Keratinocyte (primary cell): Measurements from ENCODE around the gene FAM3A. TPM values are rescaled to one million over a fixed set of nuclear protein-coding genes. Genes with fewer than 3 reads are reported as not detected.

Experiments used
- DNase-seq: peaks from one replicate; pipeline ENCODE4 v3.0.0-alpha.2; 2011; ENCODE audit warnings: low read depth, missing footprints, low spot score
- FAIRE-seq: peaks from 2 replicates; lab custom pipeline; 2011; peaks lifted over from hg19 to GRCh38; lab: Jason Lieb, UNC
- H2AFZ ChIP-seq: 2 replicates; pipeline ENCODE4 v1.6.0; 2012; ENCODE audit warnings: low read length, control low read depth, inconsistent platforms; ENCODE audit not compliant: control insufficient read depth
- H3K27ac ChIP-seq: 2 replicates; pipeline ENCODE4 v1.5.1; 2011; ENCODE audit warnings: low read length; ENCODE audit not compliant: control insufficient read depth, insufficient read depth
- H3K27me3 ChIP-seq: 3 replicates; pipeline ENCODE4 v1.6.0; 2011; ENCODE audit warnings: low read length; ENCODE audit not compliant: control insufficient read depth, insufficient read depth; ENCODE audit errors: extremely low read depth
- H3K36me3 ChIP-seq, 2 experiments: 2 replicates in 1 of 2; 3 replicates in 1 of 2; pipeline ENCODE4 v1.5.1; 2011; ENCODE audit warnings: low read length in 2 of 2, mild to moderate bottlenecking in 1 of 2; ENCODE audit not compliant: control insufficient read depth in 2 of 2, insufficient read depth in 2 of 2; ENCODE audit errors: extremely low read depth in 1 of 2
- H3K4me1 ChIP-seq: 3 replicates; pipeline ENCODE4 v1.5.1; 2011; ENCODE audit warnings: low read length; ENCODE audit not compliant: control insufficient read depth, insufficient read depth; ENCODE audit errors: extremely low read depth
- H3K4me2 ChIP-seq: 3 replicates; pipeline ENCODE4 v1.6.0; 2011; ENCODE audit warnings: low read depth, low read length; ENCODE audit not compliant: control insufficient read depth, insufficient read depth; ENCODE audit errors: extremely low read depth
- H3K4me3 ChIP-seq, 3 experiments: fragments of 200-600 bp in 1 of 3; sonication (generic) in 1 of 3; 2 replicates in 2 of 3; 3 replicates in 1 of 3; pipeline ENCODE4 v1.5.1; 2011 to 2016; ENCODE audit warnings: low read length in 3 of 3, mild to moderate bottlenecking in 3 of 3, control low read depth in 2 of 3, inconsistent platforms in 1 of 3, low read depth in 1 of 3, mixed read lengths in 1 of 3, mixed run types in 1 of 3, moderate library complexity in 1 of 3; ENCODE audit not compliant: control insufficient read depth in 2 of 3, insufficient read depth in 2 of 3; ENCODE audit errors: extremely low read depth in 1 of 3
- H3K79me2 ChIP-seq: 2 replicates; pipeline ENCODE4 v1.6.0; 2012; ENCODE audit warnings: low read length; ENCODE audit not compliant: control insufficient read depth, insufficient read depth
- H3K9ac ChIP-seq: 3 replicates; pipeline ENCODE4 v1.6.0; 2011; ENCODE audit warnings: low read length; ENCODE audit not compliant: control insufficient read depth, insufficient read depth; ENCODE audit errors: extremely low read depth
- H3K9me1 ChIP-seq: 3 replicates; pipeline ENCODE4 v1.6.0; 2011; ENCODE audit warnings: low read length; ENCODE audit not compliant: control insufficient read depth, insufficient read depth; ENCODE audit errors: extremely low read depth
- H3K9me3 ChIP-seq: 2 replicates; pipeline ENCODE4 v1.5.1; 2012; ENCODE audit warnings: low read depth, low read length; ENCODE audit not compliant: control insufficient read depth
- H4K20me1 ChIP-seq: 3 replicates; pipeline ENCODE4 v1.6.0; 2011; ENCODE audit warnings: low read length; ENCODE audit not compliant: control insufficient read depth, insufficient read depth; ENCODE audit errors: extremely low read depth
- EZH2 ChIP-seq: IDR thresholded peaks from one replicate; pipeline ENCODE4 v1.6.1; 2012; ENCODE audit warnings: inconsistent platforms, mild to moderate bottlenecking, low read length, moderate library complexity
- dilution Hi-C: fragments of 300-500 bp; cut with MboI; formaldehyde crosslinking; loops from one replicate; pipeline ENCODE4 v1.7.0; 2020; ENCODE audit warnings: low sequenced_read_pairs; ENCODE audit not compliant: extremely low pct_ligation_motif_present
- polyA plus RNA-seq, 5 experiments: library from polyadenylated mRNA; depleted of rRNA in 3 of 5; stranded (reverse) in 3 of 5; stranded (forward) in 1 of 5; unstranded in 1 of 5; fragments of >200 nt; gene quantifications; 1 replicate in 1 of 5; 2 replicates in 3 of 5; 3 replicates in 1 of 5; pipeline versions ENCODE4 v1.2.1 to v1.2.3, GENCODE V29; 2011 to 2012; ENCODE audit warnings: missing spikeins in 2 of 5, low read depth in 1 of 5, low replicate concordance in 1 of 5
- TF ChIP-seq, protein P1 (sequence below), 3 experiments: IDR thresholded peaks in 1 of 3; conservative IDR thresholded peaks in 1 of 3; optimal IDR thresholded peaks in 1 of 3; 2 replicates in 2 of 3; 3 replicates in 1 of 3; pipeline versions ENCODE3 to v1.5.1; 2011; ENCODE audit warnings: low read length in 3 of 3, mild to moderate bottlenecking in 3 of 3, moderate library complexity in 2 of 3, control low read depth in 1 of 3, inconsistent platforms in 1 of 3; ENCODE audit not compliant: insufficient read depth in 2 of 3; ENCODE audit errors: extremely low read depth in 1 of 3

FAM3A gene
- polyA plus RNA-seq, 1 donor (not counting 4 experiments of a cell fraction or from before 2014, with no cell fraction given): 15.8 TPM

DNA sequence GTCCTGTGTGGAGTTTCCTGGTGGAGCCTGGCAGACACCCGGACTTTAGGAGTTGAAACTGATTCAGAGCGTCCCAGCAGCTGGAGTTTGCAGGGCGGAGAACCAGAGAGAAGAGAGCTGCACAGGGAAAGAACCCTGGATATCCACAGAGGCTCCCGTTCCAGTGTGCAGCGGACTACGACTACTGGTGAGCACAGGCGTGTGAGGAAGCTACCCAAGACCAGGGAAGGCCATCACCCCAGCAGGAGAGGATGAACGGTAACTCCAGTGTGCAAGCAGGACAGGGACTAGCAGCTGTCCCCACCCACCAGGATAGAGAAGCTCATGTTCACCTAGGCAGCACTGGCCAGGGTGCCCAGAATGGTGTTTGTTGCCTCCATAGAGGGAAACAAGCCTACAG, 39.2 kb downstream of the FAM3A start:
- Histone ChIP-seq H3K36me3 (peaks cover 0 to under 1% of the 10 kb centered on the region in 2 experiments), H3K27me3 (no peaks in the 10 kb centered on the region), H3K9ac (no peak overlapping the region), H3K4me1 (no peaks in the 10 kb centered on the region), H3K27ac (no peak overlapping the region), H2AFZ (no peak overlapping the region), H3K4me2 (no peak overlapping the region), H4K20me1 (no peaks in the 10 kb centered on the region), H3K79me2 (no peaks in the 10 kb centered on the region), H3K4me3 (no peak overlapping the region), H3K9me3 (no peaks in the 10 kb centered on the region), H3K9me1 (no peaks in the 10 kb centered on the region)
- no peak for TF ChIP-seq EZH2
- TF ChIP-seq, protein P1, sequence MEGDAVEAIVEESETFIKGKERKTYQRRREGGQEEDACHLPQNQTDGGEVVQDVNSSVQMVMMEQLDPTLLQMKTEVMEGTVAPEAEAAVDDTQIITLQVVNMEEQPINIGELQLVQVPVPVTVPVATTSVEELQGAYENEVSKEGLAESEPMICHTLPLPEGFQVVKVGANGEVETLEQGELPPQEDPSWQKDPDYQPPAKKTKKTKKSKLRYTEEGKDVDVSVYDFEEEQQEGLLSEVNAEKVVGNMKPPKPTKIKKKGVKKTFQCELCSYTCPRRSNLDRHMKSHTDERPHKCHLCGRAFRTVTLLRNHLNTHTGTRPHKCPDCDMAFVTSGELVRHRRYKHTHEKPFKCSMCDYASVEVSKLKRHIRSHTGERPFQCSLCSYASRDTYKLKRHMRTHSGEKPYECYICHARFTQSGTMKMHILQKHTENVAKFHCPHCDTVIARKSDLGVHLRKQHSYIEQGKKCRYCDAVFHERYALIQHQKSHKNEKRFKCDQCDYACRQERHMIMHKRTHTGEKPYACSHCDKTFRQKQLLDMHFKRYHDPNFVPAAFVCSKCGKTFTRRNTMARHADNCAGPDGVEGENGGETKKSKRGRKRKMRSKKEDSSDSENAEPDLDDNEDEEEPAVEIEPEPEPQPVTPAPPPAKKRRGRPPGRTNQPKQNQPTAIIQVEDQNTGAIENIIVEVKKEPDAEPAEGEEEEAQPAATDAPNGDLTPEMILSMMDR (optimal IDR thresholded peaks at IDR 0.05 in 1 of 3, IDR thresholded peaks at IDR 0.05 in 1 of 3, conservative IDR thresholded peaks at IDR 0.05 in 1 of 3; ENCODE audit: extremely low read depth in 1 of 3, insufficient read depth in 2 of 3, low read length in 3 of 3): no peak
- dilution Hi-C loops: no loop called here
- FAIRE-seq: no peak
- DNase-seq: no peak

DNA sequence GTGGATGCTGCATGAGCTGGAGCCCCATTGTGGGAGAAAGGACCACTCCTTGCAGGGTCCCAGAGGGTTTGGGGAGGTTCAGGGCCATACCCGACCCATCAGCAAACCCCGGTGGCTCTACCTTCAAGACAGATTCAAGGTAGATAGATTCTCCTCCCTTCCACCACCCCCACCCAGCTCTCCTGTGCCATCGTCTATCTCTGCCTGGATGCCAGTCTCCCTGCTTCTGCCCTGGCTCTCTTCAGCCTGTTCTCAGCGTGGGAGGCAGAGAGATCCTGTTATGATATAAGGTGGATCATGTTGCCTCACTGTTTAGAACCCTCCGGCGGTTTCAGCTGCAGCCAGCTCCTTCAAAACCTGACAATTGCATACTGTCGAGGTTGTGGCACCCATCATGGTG, 42.3 kb downstream of the FAM3A start:
- Histone ChIP-seq H3K9me3 (peaks cover 2% of the 10 kb centered on the region), H3K36me3 (peaks cover 0 to 5% of the 10 kb centered on the region in 2 experiments), H3K4me2 (no peak overlapping the region), H3K4me3 (no peak overlapping the region), H3K27me3 (no peaks in the 10 kb centered on the region), H3K9me1 (no peaks in the 10 kb centered on the region), H2AFZ (no peak overlapping the region), H3K4me1 (no peaks in the 10 kb centered on the region), H3K27ac (no peak overlapping the region), H4K20me1 (no peaks in the 10 kb centered on the region), H3K79me2 (no peaks in the 10 kb centered on the region), H3K9ac (no peak overlapping the region)
- dilution Hi-C loops: no loop called here
- no peak for FAIRE-seq
- TF ChIP-seq, protein P1 (optimal IDR thresholded peaks at IDR 0.05 in 1 of 3, IDR thresholded peaks at IDR 0.05 in 1 of 3, conservative IDR thresholded peaks at IDR 0.05 in 1 of 3; ENCODE audit: extremely low read depth in 1 of 3, insufficient read depth in 2 of 3, low read length in 3 of 3): no peak
- no peak for TF ChIP-seq EZH2
- DNase-seq: no peak
